Activated naive CD4-positive, alpha-beta T cell treated with anti-CD3 and anti-CD28 coated beads, Interleukin-2, amount 50 U/mL, for 72 hours (primary cell): Measurements from ENCODE around the gene SEC14L2. TPM values are rescaled to one million over a fixed set of nuclear protein-coding genes. Genes with fewer than 3 reads are reported as not detected.

Experiments used
- ATAC-seq, 2 donors: fragments of 150-1000 bp; cut with Tn5 transposase; 2 replicates each; pipeline ENCODE4 v1.10.0; 2021; ENCODE audit warnings: mild to moderate bottlenecking in 2 of 2, moderate library complexity in 2 of 2
- DNase-seq, 2 donors: peaks; one replicate each; pipeline ENCODE4 v3.0.0; 2021 to 2022; ENCODE audit warnings: low spot score in 2 of 2
- H3K27ac Mint-ChIP-seq, 2 donors: one replicate each; pipeline ENCODE4 v1.8.0; 2022; ENCODE audit warnings: mild to moderate bottlenecking in 2 of 2, mixed read lengths in 2 of 2
- H3K36me3 Mint-ChIP-seq, 2 donors: one replicate each; pipeline ENCODE4 v1.8.0; 2022; ENCODE audit warnings: mixed read lengths in 2 of 2
- H3K9me3 Mint-ChIP-seq, 2 donors: one replicate each; pipeline ENCODE4 v1.8.0; 2022; ENCODE audit warnings: mixed read lengths in 2 of 2
- total RNA-seq, 2 donors: library from RNA; stranded (reverse); gene quantifications; one replicate each; pipeline ENCODE4 v1.2.3, GENCODE V29; 2022

Gene SEC14L2
- total RNA-seq, 2 donors from 2014 or later = 13.9 to 16.3 TPM

DNA sequence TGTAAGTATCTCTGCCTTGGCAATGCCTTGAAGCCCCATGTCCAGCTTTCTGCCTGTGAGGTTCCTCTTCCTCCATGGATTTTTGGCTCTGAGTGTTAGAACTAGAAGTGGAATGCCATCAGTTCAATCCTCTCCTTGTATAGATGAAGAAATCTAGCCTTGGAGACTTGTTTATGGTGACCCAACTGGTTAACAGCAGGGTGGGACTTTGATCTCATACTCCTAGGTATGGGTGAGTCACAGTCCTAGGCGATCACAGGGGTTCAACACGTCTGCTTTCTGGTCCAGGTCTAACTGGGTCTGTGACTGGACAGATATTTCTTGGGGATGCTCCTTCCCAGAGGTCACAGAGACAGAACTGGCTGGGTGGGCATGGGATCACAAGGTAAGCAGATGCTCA is 19.6 kb downstream of the SEC14L2 start:
- H3K36me3 Mint-ChIP-seq = peaks cover 21 to 43% of the 10 kb centered on the region in 2 donors
- ATAC-seq (no peak), DNase-seq (no peak)
- H3K9me3 Mint-ChIP-seq = no peaks in the 10 kb centered on the region
- peak overlapping the region in 1 of 2 donors; percentile 2 for H3K27ac Mint-ChIP-seq

DNA sequence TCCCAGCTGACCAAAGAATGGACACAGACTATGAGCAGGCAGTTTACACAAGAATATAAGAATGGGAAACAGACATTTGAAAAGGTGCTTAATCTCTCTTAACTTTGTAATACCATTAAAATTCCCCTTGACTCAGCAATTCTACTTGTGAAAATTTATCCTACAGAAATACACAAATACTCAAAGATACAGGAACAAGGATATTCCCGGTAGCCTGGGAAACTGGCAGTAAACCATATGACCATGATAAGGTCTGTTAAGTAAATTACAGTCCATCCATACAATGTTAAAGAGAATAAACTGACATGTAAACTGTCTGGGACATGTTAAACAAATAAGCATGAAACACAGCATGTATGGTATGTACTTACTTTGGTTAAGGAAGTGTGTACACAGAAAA is 20.0 kb downstream of the SEC14L2 start:
- ATAC-seq (no peak), DNase-seq (no peak)
- Mint-ChIP-seq H3K27ac (peak overlapping the region in 1 of 2 donors; percentile 2), H3K9me3 (no peaks in the 10 kb centered on the region), H3K36me3 (peaks cover 21 to 46% of the 10 kb centered on the region in 2 donors)

DNA sequence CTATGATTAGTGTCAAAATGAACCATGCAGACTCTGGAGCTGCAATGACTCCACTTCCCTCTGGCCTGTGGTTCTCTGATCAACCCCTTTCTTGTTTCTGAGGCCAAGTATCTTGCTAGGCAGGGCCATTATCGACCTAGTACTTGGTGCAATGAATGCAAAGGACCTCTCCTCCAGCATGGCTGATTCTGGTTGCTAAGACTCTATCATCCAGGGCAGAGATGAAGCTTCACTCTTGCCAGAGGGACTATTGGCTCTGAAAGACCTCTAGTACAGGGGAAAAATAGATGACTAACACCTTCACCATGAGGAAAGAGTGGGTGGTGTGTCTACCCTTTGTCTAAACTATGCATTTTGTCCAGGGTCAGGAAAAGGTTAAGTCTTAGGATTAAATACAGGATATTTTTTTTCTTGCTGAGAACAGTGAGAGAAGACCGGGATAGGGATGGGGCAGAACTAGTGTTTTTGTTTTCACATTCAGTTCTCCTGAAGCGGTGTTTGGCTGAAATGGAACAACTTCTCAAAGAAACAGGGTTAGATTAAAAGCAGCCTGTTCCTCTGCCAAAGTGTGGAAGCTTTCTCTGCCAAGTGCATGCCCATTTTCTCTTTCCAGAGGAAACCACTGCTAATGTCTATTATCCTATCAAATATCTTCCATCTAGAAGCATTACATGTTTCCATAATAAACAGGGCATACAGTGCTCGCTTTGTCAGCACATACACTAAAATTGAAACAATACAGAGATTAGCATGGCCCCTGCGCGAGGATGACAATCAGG is 23.7 kb downstream of the SEC14L2 start:
- Mint-ChIP-seq H3K9me3 (no peaks in the 10 kb centered on the region), H3K36me3 (peaks cover 24 to 46% of the 10 kb centered on the region in 2 donors), H3K27ac (peak overlapping the region; percentile 18 to 85)
- ATAC-seq (peak in 1 of 2 donors; percentile 8), DNase-seq (no peak)

DNA sequence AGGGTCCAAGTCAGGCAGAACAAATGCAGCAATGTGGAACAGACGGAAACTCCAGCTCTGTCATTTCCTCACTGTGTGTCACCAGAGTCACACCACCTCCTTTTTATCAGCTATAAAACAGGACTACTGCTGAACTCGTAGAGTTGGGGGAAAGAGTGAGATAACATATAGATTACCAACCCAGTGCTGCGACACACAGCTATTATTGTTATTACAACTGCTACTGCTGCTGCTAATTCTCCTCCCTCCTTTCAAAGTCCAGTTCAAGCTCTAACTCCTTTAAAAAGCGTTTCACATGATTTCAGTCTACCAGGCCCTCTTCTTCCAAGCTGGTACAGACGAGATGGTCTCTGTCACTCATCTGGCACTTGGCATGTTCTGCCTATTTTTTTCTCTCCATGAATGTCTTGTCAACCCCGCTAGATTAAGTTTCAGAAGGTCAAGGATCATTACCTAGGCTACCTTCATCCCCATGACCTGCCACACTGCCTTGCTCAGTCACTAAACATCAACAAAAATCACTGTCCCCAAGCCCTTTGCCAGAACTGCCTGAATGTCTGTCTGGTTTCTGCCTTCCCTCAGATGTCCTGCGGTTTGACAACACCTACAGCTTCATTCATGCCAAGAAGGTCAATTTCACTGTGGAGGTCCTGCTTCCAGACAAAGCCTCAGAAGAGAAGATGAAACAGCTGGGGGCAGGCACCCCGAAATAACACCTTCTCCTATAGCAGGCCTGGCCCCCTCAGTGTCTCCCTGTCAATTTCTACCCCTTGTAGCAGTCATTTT is 25.1 kb downstream of the SEC14L2 start:
- DNase-seq = no peak
- H3K27ac Mint-ChIP-seq = peak overlapping the region; percentile 95 to 97
- no peak for ATAC-seq
- H3K9me3 Mint-ChIP-seq = no peaks in the 10 kb centered on the region
- peaks cover 19 to 44% of the 10 kb centered on the region in 2 donors for H3K36me3 Mint-ChIP-seq

DNA sequence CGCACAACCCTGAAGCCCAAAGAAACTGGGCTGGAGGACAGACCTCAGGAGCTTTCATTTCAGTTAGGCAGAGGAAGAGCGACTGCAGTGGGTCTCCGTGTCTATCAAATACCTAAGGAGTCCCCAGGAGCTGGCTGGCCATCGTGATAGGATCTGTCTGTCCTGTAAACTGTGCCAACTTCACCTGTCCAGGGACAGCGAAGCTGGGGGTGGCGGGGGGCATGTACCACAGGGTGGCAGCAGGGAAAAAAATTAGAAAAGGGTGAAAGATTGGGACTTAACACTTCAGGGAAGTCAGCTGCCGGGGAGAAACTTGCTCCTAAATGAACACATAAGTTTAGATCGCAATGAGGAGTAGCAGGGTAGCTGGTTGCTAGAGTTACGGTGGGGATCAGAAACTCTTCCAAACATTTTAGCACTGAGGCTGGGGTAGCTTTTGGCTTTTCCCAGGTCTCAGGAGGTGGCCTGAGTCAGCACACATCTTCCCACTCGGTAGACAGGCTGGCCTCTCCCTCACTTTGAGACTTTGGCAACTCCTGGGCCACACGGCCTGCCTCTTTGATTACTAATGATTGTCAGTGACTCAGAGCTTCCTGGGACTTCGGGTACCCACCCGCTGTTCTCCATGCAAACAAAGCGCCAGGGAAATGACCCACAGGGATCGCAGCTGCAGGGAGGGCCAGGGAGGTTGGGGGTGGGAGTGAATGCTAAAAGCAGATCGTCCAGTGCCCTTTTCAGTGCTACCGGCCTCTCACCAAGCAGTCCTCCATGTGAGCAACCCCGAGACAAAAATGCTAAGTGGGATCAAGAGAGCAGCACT is 25.9 kb downstream of the SEC14L2 start:
- no peaks in the 10 kb centered on the region for H3K9me3 Mint-ChIP-seq
- peaks cover 19 to 47% of the 10 kb centered on the region in 2 donors for H3K36me3 Mint-ChIP-seq
- H3K27ac Mint-ChIP-seq = peak overlapping the region; percentile 95 to 97
- ATAC-seq (peak in 1 of 2 donors; percentile 29), DNase-seq (peak; percentile 26 to 77)

DNA sequence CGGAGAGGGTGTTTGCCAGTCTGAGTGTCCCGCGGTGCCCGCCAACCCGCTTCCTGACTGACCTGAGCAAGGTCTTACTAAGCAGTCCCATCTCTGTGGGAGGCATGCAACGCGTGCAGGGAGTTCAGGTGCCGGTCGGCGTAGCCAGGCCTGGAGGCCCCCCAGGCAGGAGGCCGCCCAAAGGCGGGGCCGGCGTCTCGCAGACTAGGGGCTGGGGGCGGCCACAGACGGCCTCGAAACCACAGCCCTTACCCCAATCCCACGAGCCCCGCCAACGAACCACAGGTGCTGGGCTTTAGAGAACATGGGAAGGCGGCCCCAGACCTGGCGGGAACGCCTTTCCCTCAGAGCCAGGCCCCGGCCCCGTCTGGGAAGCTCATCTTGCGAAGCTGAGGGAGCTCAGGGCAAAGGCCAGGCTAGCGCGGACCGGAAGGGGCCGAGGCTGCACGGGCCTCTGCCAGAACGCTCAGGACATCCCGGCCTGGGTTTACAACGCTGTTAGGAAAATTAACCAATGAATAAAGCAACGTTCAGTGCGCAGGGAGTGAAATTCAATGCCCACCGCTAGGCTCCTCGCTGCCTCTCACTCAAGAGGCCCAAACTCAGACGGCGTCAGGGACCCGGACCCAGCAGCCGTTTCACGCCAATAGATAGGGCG is 26.6 kb downstream of the SEC14L2 start:
- Mint-ChIP-seq H3K9me3 (no peaks in the 10 kb centered on the region), H3K27ac (peak overlapping the region; percentile 95 to 98), H3K36me3 (peaks cover 19 to 43% of the 10 kb centered on the region in 2 donors)
- ATAC-seq (peak; percentile 5 to 48), DNase-seq (peak; percentile 50 to 82)

DNA sequence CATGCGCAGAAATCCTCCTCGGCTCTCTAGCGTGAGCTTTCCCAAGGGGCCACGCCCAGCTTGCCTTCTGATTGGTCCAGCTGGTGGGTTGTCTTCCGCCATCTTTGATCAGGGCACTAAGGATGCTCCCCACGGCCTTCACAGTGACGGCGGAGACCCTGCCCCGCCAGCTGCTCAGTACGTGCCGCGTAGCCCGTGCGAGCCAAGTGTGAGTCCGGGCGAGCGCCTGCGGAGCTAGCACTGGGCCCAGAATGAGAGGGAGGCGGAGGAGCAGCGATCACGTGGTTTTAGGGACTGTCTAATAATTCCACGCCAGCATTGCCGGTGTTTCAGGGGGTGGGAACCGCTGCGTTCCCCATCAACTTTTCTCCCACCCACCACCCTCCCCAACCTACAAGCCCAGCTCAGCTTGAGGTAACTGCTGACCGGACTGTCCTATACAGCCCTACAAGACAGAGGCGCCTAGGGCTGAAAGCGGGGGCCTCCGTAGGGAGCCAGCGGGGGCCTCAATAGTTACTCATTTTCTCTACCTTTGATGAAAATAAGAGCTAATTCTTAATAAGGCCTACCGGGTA is 27.2 kb downstream of the SEC14L2 start:
- DNase-seq = peak; percentile 96 to 98
- peak; percentile 77 to 92 for ATAC-seq
- peak overlapping the region; percentile 95 to 98 for H3K27ac Mint-ChIP-seq
- H3K36me3 Mint-ChIP-seq = peaks cover 19 to 41% of the 10 kb centered on the region in 2 donors
- no peaks in the 10 kb centered on the region for H3K9me3 Mint-ChIP-seq

DNA sequence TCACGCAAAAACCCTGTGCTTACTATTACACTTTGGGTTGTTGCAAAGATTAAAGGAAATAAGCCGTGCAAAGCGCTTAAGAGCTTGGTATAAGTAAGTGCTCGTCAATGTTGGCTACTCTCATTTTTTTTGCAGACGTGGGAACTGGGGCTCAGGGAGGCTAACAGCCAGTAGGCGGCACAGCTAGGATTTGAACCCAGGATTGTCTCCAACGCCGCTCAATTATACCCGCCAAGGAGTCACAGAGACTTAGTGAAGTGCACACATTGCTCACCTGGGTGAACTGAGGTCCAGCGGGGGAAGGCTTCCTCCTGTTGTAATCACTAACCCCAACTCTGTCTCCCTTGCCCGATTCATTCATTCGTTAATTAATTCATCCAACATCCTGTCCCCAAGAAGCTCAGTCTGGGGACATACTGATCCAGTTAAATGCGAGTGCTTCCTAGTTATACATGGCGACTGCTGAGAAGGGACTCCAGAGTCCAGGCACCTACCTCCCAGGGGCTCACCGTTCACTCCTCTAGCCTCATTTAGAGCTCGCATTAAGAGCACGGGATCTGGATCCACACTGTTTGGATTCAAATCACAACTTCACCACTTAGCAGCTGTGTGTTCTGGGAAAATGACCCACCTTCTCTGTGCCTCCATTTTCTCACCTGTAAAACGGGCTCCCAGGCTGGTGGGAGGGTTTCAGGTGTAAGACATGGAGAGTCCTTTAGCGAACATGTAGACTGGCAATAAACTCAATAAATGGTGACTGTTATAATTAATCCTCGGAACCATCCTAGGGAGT is 27.9 kb downstream of the SEC14L2 start:
- Mint-ChIP-seq H3K9me3 (no peaks in the 10 kb centered on the region), H3K27ac (peak overlapping the region; percentile 90 to 95), H3K36me3 (peaks cover 19 to 41% of the 10 kb centered on the region in 2 donors)
- DNase-seq (peak in 1 of 2 donors; percentile 28), ATAC-seq (no peak)

DNA sequence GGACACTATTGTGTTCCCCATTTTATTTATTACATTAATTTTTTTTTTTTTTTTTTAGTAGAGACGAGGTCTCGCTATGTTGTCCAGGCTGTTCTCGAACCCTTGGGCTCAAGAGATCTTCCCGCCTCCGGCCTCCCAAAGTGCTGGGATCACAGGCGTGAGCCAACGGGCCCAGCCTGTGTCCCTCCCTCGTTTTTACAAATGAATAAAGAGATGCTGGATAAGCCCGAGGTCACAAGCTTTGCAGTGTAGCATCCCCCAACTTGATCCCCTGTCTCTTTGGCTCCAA is 28.5 kb downstream of the SEC14L2 start:
- ATAC-seq (no peak), DNase-seq (no peak)
- peaks cover 15 to 36% of the 10 kb centered on the region in 2 donors for H3K36me3 Mint-ChIP-seq
- H3K27ac Mint-ChIP-seq = peak overlapping the region; percentile 95 to 97
- H3K9me3 Mint-ChIP-seq = no peaks in the 10 kb centered on the region

DNA sequence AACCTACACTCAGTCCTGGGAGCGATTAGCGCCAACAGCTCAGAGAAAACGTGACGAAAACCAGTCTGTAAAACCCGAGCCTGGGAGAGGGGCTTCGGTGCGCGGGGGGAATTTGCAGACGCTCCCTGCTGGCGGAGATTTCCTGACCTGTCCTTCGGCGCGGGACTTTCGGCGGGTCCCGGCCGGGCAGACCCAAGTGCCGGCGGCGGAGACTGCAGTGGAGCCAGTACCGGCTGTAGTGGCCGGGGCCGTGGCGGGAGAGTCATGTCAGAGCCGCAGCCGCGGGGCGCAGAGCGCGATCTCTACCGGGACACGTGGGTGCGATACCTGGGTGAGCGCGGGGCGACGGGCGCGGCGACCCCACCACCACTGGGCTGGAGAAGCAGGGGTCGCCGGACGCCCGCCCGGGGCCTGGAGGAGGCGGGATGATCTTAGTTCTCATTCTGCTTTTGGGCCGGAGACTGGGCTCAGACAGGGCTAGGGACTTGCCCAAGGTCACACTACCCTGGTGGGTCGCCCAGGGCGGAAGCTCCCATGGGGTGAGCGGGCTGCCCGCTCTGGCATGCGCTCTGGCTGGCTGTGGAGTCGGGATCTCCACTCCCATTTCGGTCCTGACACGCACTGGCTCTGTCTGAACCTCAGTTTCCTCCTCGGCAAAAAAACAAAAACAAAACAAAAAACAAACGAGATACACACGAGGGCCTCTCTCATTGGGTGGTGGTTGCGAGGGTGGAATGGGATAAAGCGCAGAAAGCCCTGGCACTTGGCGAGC is 29.0 kb downstream of the SEC14L2 start, which contains the start of gene MTFP1:
Gene MTFP1 (plus strand): TSS at position 153 of the 772 bp plus-strand sequence. CDS start 112 bp downstream, at position 265.
- Mint-ChIP-seq H3K27ac (peak within 1 kb of the TSS; percentile 95 to 97), H3K9me3 (no peaks in the 10 kb centered on the region), H3K36me3 (peaks cover 12 to 35% of the 10 kb centered on the region in 2 donors)
- peak in 1 of 2 donors; percentile 6 for ATAC-seq
- DNase-seq = peak; percentile 56 to 65

DNA sequence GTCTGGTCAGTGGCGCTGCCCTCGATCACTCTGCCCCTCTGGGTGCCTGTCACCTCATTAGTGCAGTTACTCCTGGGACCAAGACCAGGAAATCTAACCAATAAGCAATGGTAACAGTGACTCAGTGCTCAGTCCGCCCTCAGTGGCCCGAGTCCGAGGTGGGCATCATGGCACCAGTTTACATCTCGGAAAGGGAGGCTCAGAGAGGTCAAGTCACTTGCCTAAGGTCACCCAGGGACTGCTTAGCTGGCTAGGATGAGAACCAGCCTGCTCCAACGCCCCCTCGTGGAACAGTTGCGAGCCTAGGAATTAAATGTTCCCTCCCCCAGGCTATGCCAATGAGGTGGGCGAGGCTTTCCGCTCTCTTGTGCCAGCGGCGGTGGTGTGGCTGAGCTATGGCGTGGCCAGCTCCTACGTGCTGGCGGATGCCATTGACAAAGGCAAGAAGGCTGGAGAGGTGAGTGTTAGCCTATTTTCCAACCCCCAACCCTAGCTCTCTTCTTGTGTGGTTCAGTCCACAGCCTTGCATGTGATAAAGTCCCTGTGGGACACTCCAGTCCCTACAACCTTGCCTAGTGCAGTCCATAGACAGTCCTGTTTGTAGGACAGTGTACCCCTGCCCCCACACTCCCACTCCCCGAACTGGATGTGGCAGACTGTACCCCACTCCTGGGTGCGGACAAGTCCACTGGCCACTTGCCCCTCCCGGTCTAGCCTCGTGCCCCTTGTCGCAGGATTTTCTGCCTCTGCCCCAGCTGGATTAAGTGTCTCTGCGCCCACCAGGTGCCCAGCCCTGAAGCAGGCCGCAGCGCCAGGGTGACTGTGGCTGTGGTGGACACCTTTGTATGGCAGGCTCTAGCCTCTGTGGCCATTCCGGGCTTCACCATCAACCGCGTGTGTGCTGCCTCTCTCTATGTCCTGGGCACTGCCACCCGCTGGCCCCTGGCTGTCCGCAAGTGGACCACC is 29.9 kb downstream of the SEC14L2 start:
- H3K27ac Mint-ChIP-seq = peak overlapping the region; percentile 93 to 95
- peak; percentile 40 to 52 for ATAC-seq
- peaks cover 12 to 34% of the 10 kb centered on the region in 2 donors for H3K36me3 Mint-ChIP-seq
- no peaks in the 10 kb centered on the region for H3K9me3 Mint-ChIP-seq
- peak; percentile 87 for DNase-seq

DNA sequence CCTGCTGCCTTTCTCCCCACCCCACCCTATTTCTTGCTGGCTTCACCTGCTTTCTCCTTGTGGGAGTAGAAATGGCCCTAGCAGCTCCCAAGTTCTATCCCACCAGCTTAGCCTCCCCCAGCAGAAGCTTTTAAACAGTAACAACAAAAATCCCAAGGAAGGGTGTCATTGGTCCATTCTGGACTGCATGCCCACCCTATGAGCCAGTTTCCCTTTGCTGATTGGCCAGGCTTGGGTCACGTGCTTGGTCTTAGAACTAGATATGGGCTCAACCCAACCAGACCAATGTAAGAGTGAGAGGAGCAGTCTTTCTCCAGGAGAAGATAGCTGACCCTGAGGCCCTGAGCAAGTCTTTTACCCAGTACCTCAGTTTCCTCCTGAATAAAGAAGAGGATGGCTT is 31.1 kb downstream of the SEC14L2 start:
- DNase-seq = no peak
- no peaks in the 10 kb centered on the region for H3K9me3 Mint-ChIP-seq
- no peak for ATAC-seq
- peaks cover 12 to 22% of the 10 kb centered on the region in 2 donors for H3K36me3 Mint-ChIP-seq
- H3K27ac Mint-ChIP-seq = no peak overlapping the region

DNA sequence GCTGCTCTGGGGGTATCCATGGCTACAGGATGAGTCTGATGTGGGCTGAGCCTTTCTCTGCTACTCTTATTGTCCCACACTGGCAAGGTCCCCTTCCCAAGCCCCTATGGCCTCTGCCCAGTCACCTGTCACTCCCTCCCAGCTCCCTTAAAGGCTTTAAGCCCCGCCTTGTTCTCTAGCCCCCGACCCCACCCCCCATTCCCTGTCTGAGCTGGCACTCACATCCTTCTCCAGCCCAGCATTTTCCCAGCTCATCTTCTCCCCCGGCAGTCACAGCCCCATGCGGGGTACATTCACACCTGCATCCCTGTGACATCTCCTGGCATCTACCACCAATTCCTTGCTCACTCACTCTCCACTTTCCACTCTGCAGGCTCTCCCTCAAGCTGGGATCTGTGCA is 33.1 kb downstream of the SEC14L2 start:
- Mint-ChIP-seq H3K36me3 (peaks cover 12 to 26% of the 10 kb centered on the region in 2 donors), H3K27ac (peak overlapping the region in 1 of 2 donors; percentile 76), H3K9me3 (peaks cover 0 to 4% of the 10 kb centered on the region in 2 donors)
- ATAC-seq (no peak), DNase-seq (no peak)
